Naive thymus-derived CD4-positive, alpha-beta T cell (primary cell): ENCODE results near the gene RAD51B. TPM values are rescaled to one million over a fixed set of nuclear protein-coding genes. Genes with fewer than 3 reads are reported as not detected.
A peak's percentile ranks its signal among the peaks of the same experiment; 100 is the strongest.

Experiments
- ATAC-seq: fragments of 150-1000 bp; cut with Tn5 transposase; 2 replicates; pipeline ENCODE4 v1.10.0; 2021; ENCODE audit warnings: mild to moderate bottlenecking, moderate library complexity
- CTCF ChIA-PET: fragments of 350-600 bp; sonication (Branson Sonifier 250); formaldehyde crosslinking; loops from one replicate; lab custom pipeline; 2021; ENCODE audit warnings: antibody characterized with exemption; lab: Charles Lee
- POLR2A ChIA-PET: fragments of 350-600 bp; sonication (Branson Sonifier 250); formaldehyde crosslinking; loops from one replicate; lab custom pipeline; 2021; ENCODE audit warnings: antibody characterized with exemption, inconsistent platforms; lab: Charles Lee
- DNase-seq, 9 donors: peaks; one replicate each; pipeline versions ENCODE4 v3.0.0 to v3.0.0-alpha.2; 2020 to 2022; ENCODE audit warnings: mixed read lengths in 1 of 9
- H3K27ac ChIP-seq: one replicate; pipeline ENCODE4 v1.7.0; 2013; ENCODE audit warnings: mild to moderate bottlenecking, low read depth, low read length, moderate library complexity
- H3K27me3 ChIP-seq, 2 donors: one replicate each; pipeline ENCODE4 v1.7.0; 2013; ENCODE audit warnings: low read length in 2 of 2, mild to moderate bottlenecking in 2 of 2, moderate library complexity in 2 of 2; ENCODE audit not compliant: control insufficient read depth in 2 of 2, insufficient read depth in 2 of 2
- H3K36me3 ChIP-seq, 3 experiments: 1 replicate in 2 of 3; 2 replicates in 1 of 3; pipeline ENCODE4 v1.7.0; 2013; ENCODE audit warnings: low read length in 3 of 3, mild to moderate bottlenecking in 3 of 3, moderate library complexity in 1 of 3; ENCODE audit not compliant: insufficient read depth in 3 of 3, control insufficient read depth in 2 of 3
- H3K4me1 ChIP-seq, 2 donors: one replicate each; pipeline ENCODE4 v1.7.0; 2013; ENCODE audit warnings: low read length in 2 of 2, mild to moderate bottlenecking in 2 of 2, moderate library complexity in 1 of 2; ENCODE audit not compliant: control insufficient read depth in 2 of 2, insufficient read depth in 2 of 2
- H3K4me3 ChIP-seq: 2 replicates; pipeline ENCODE4 v1.7.0; 2013; ENCODE audit warnings: mild to moderate bottlenecking, low read length
- H3K9me3 ChIP-seq, 3 experiments: 1 replicate in 2 of 3; 2 replicates in 1 of 3; pipeline ENCODE4 v1.7.0; 2013; ENCODE audit warnings: low read length in 3 of 3; ENCODE audit not compliant: control insufficient read depth in 2 of 3
- H3K27ac Mint-ChIP-seq, 9 donors: one replicate each; pipeline ENCODE4 v1.8.0; 2020 to 2022; ENCODE audit warnings: mixed read lengths in 9 of 9, mild to moderate bottlenecking in 8 of 9, moderate library complexity in 5 of 9, inconsistent platforms in 2 of 9
- H3K27me3 Mint-ChIP-seq, 5 donors: one replicate each; pipeline ENCODE4 v1.8.0; 2021 to 2022; ENCODE audit warnings: mixed read lengths in 5 of 5, mild to moderate bottlenecking in 1 of 5
- H3K36me3 Mint-ChIP-seq, 5 donors: one replicate each; pipeline ENCODE4 v1.8.0; 2020 to 2022; ENCODE audit warnings: mixed read lengths in 5 of 5, mild to moderate bottlenecking in 3 of 5, inconsistent platforms in 1 of 5
- H3K4me1 Mint-ChIP-seq, 7 donors: one replicate each; pipeline ENCODE4 v1.8.0; 2020 to 2022; ENCODE audit warnings: mixed read lengths in 7 of 7, mild to moderate bottlenecking in 3 of 7, inconsistent platforms in 1 of 7
- H3K4me3 Mint-ChIP-seq, 10 donors: one replicate each; pipeline ENCODE4 v1.8.0; 2020 to 2022; ENCODE audit warnings: mild to moderate bottlenecking in 10 of 10, mixed read lengths in 10 of 10, moderate library complexity in 6 of 10, inconsistent platforms in 2 of 10
- H3K9me3 Mint-ChIP-seq, 11 donors: one replicate each; pipeline ENCODE4 v1.8.0; 2020 to 2022; ENCODE audit warnings: mixed read lengths in 11 of 11, mild to moderate bottlenecking in 4 of 11, inconsistent platforms in 1 of 11, moderate library complexity in 1 of 11
- intact Hi-C, 2 donors: fragments of 100-400 bp; cut with micrococcal nuclease; formaldehyde crosslinking; loops; one replicate each; pipeline ENCODE4 v1.15.1; 2023
- polyA plus RNA-seq, 2 donors: library from polyadenylated mRNA; unstranded; fragments of 300-500 nt; fragmentation: Illumina TruSeq; gene quantifications; one replicate each; pipeline ENCODE4 v1.2.3, GENCODE V29; 2021
- total RNA-seq, 6 experiments: library from RNA in 5 of 6; stranded (reverse) in 5 of 6; gene quantifications; 1 replicate in 5 of 6; 2 replicates in 1 of 6; pipeline ENCODE4 v1.2.3 and lab custom pipeline; 2021 to 2026

The RAD51B gene
- total and polyA plus RNA-seq, 7 experiments from 2014 or later, result 15.0 to 42.2 (median 28.8) TPM

DNA sequence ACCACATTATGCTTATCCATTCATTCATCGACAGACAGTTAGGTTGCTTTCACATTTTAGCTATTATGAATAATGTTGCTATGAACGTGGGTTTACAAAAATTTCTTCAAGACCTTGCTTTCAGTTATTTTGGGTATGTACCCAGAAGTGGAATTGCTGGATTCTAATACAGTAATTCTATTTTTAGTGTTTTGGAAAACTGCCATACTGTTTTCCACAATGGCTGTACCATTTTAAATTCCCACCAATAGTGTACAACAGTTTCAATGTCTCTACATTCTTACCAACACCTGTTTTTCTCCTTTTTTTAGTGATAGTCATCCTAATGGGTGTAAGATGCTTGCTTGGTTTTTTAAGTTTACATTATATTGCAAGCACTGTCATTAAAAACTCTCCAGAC, 825.8 kb downstream of the RAD51B start:
- peaks cover 0 to 9% (median 0%) of the 10 kb centered on the region in 5 donors for H3K27me3 Mint-ChIP-seq
- no peaks in the 10 kb centered on the region for H3K36me3 ChIP-seq
- ChIA-PET CTCF (no interaction called here), POLR2A (no interaction called here)
- H3K4me3 Mint-ChIP-seq, result no peak overlapping the region
- H3K36me3 Mint-ChIP-seq, result peaks cover 5 to 10% (median 6%) of the 10 kb centered on the region in 5 donors
- H3K4me3 ChIP-seq, result no peak overlapping the region
- H3K4me1 Mint-ChIP-seq, result peaks cover 0 to 8% (median 4%) of the 10 kb centered on the region in 7 donors
- no peak for ATAC-seq
- no peaks in the 10 kb centered on the region for H3K27me3 ChIP-seq
- peaks cover 0 to under 1% of the 10 kb centered on the region in 2 donors for H3K4me1 ChIP-seq
- H3K27ac ChIP-seq, result no peak overlapping the region
- H3K9me3 ChIP-seq, result no peaks in the 10 kb centered on the region
- H3K27ac Mint-ChIP-seq, result no peak overlapping the region
- DNase-seq, result no peak
- peaks cover 2 to 28% (median 11%) of the 10 kb centered on the region in 11 donors for H3K9me3 Mint-ChIP-seq
- intact Hi-C loops, result no loop called here

GRCh38 chr14:68649476-68650189, 830.1 kb downstream of the RAD51B start:
- Mint-ChIP-seq H3K4me3 (no peak overlapping the region), H3K9me3 (peaks cover 0 to 8% (median 0%) of the 10 kb centered on the region in 11 donors), H3K4me1 (peaks cover 4 to 24% (median 22%) of the 10 kb centered on the region in 7 donors), H3K27me3 (peaks cover 0 to 6% (median 0%) of the 10 kb centered on the region in 5 donors), H3K36me3 (no peaks in the 10 kb centered on the region), H3K27ac (peak overlapping the region in 1 of 9 donors; percentile 47)
- ChIA-PET POLR2A (no interaction called here), CTCF (no interaction called here)
- DNase-seq, result peak in 1 of 9 donors; percentile 10
- H3K4me3 ChIP-seq, result no peak overlapping the region
- intact Hi-C loops, result no loop called here
- no peak overlapping the region for H3K27ac ChIP-seq
- H3K4me1 ChIP-seq, result peaks cover 0 to 3% of the 10 kb centered on the region in 2 donors
- no peaks in the 10 kb centered on the region for H3K36me3 ChIP-seq
- H3K27me3 ChIP-seq, result no peaks in the 10 kb centered on the region
- no peak for ATAC-seq
- no peaks in the 10 kb centered on the region for H3K9me3 ChIP-seq

DNA sequence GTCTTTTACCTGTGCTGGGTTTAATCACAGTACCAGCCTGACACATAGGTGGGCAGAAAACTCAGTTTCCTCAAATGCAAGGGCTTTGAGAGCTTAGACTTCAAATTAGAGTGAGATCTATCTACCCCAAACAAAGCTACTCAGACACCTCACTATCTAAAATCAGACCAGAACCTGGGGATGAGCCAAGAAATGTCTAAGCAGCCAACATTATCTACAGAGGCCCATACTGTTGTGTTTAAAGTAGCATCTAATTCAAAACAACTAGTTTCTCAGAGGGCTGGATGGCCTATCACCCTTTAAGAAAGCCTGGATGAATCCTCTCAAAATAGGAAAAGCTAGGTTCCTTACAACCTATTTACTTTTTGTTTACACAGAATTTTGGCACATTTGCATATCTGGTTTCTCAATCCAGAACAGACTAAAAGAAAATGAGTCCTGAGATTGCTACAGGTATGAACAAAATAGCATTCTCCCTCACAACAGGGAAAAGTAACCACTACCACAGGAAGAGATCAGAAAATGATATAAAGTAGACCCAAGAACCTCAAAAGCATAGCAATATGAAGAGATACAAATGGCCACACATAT, 830.9 kb downstream of the RAD51B start:
- ATAC-seq (no peak), DNase-seq (no peak)
- H3K4me3 Mint-ChIP-seq, result no peak overlapping the region
- H3K27me3 Mint-ChIP-seq, result peaks cover 0 to 6% (median 0%) of the 10 kb centered on the region in 5 donors
- Histone ChIP-seq H3K27ac (no peak overlapping the region), H3K27me3 (no peaks in the 10 kb centered on the region), H3K9me3 (no peaks in the 10 kb centered on the region), H3K4me3 (no peak overlapping the region), H3K36me3 (no peaks in the 10 kb centered on the region), H3K4me1 (peaks cover 0 to 3% of the 10 kb centered on the region in 2 donors)
- ChIA-PET POLR2A (interaction anchor here (1.7 kb wide), 1 partner anchor 10 kb away, joined by 5 read pairs; no protein-coding TSS in a partner anchor), CTCF (interaction anchor here (0.6 kb wide), 1 partner anchor 32 kb away, joined by 3 read pairs; no protein-coding TSS in a partner anchor)
- peaks cover 0 to 5% (median 0%) of the 10 kb centered on the region in 11 donors for H3K9me3 Mint-ChIP-seq
- H3K27ac Mint-ChIP-seq, result peak overlapping the region in 1 of 9 donors; percentile 14
- intact Hi-C loops, result no loop called here
- H3K36me3 Mint-ChIP-seq, result no peaks in the 10 kb centered on the region
- peaks cover 4 to 31% (median 27%) of the 10 kb centered on the region in 7 donors for H3K4me1 Mint-ChIP-seq

DNA sequence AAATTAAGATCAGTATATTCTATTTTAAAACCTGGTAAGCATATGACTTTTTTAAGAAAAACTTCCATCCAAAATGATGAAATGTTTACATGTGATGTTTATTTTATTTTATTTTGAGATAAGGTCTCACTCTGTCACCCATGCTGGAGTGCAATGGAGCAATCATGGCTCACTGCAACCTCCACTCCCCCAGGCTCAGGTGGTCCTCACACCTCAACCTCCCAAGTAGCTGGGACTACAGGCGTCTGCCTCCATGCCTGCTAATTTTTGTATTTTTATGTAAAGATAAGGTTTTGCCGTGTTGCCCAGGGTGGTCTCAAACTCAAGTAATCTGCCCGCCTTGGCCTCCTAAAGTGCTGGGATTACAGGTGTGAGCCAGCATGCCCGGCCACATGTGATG, 831.5 kb downstream of the RAD51B start:
- peaks cover 0 to 6% (median 0%) of the 10 kb centered on the region in 5 donors for H3K27me3 Mint-ChIP-seq
- no peak overlapping the region for H3K27ac Mint-ChIP-seq
- H3K9me3 Mint-ChIP-seq, result peaks cover 0 to 5% (median 0%) of the 10 kb centered on the region in 11 donors
- H3K9me3 ChIP-seq, result no peaks in the 10 kb centered on the region
- H3K27ac ChIP-seq, result no peak overlapping the region
- H3K4me1 ChIP-seq, result peaks cover 0 to 3% of the 10 kb centered on the region in 2 donors
- no peaks in the 10 kb centered on the region for H3K27me3 ChIP-seq
- no peaks in the 10 kb centered on the region for H3K36me3 ChIP-seq
- no peak overlapping the region for H3K4me3 ChIP-seq
- DNase-seq (peak in 1 of 9 donors; percentile 6), ATAC-seq (no peak)
- intact Hi-C loops, result no loop called here
- ChIA-PET POLR2A (interaction anchor here (0.6 to 1.7 kb wide), 2 partner anchors 9 to 32 kb away, joined by 3 to 5 read pairs; no protein-coding TSS in a partner anchor), CTCF (no interaction called here)
- no peak overlapping the region for H3K4me3 Mint-ChIP-seq
- peaks cover 4 to 32% (median 27%) of the 10 kb centered on the region in 7 donors for H3K4me1 Mint-ChIP-seq
- no peaks in the 10 kb centered on the region for H3K36me3 Mint-ChIP-seq

DNA sequence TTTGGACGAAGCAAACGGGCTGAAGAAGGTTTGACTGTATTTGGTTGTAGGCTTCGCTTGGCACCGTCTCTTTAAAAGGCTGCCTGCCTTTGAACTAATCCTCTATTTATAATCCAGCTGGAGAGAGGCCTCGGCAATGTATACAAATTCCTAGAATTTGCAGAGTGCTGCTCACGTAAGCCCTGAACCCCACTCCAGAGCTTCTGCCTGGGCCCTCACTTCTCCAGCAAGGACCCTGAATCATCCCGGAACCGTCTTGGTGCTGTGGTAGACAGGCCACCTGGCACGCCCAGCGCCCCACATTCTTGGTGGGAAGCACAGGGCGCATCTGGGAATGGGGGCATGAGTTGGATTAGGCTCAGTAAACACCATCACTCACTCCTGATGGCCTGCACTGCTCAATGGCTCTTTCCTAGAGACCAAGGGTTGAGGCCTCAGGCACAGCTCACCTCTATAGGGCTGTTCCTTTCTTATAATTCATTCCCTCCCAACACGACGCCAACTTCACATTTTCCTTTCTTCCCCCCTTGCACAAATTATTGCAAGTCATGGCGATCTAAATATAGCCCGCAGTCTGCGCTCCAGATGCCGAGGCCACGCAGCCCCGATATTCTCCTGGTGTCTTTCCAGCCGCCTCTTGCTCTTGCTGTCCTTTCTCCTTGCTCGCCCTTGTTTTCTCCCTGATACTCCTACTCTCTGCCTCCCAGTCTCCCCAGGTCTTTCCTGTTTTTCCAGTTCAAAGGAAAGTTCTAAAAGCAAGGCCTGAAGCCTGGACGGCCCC, 832.3 kb downstream of the RAD51B start:
- Mint-ChIP-seq H3K27ac (peak overlapping the region in 1 of 9 donors; percentile 81), H3K36me3 (no peaks in the 10 kb centered on the region), H3K9me3 (peaks cover 0 to 5% (median 0%) of the 10 kb centered on the region in 11 donors), H3K4me3 (no peak overlapping the region), H3K4me1 (peaks cover 4 to 32% (median 27%) of the 10 kb centered on the region in 7 donors), H3K27me3 (no peaks in the 10 kb centered on the region)
- intact Hi-C loops, result no loop called here
- ATAC-seq (no peak), DNase-seq (no peak)
- ChIA-PET CTCF (no interaction called here), POLR2A (interaction anchor here (0.6 to 1.7 kb wide), 2 partner anchors 9 to 31 kb away, joined by 3 to 5 read pairs; no protein-coding TSS in a partner anchor)
- Histone ChIP-seq H3K4me1 (peaks cover 0 to 3% of the 10 kb centered on the region in 2 donors), H3K27ac (no peak overlapping the region), H3K4me3 (no peak overlapping the region), H3K36me3 (no peaks in the 10 kb centered on the region), H3K27me3 (no peaks in the 10 kb centered on the region), H3K9me3 (no peaks in the 10 kb centered on the region)

- Mint-ChIP-seq H3K4me1 (peaks cover 4 to 32% (median 27%) of the 10 kb centered on the region in 7 donors), H3K36me3 (no peaks in the 10 kb centered on the region), H3K27me3 (no peaks in the 10 kb centered on the region), H3K9me3 (peaks cover 0 to 5% (median 0%) of the 10 kb centered on the region in 11 donors), H3K27ac (no peak overlapping the region), H3K4me3 (no peak overlapping the region)
- intact Hi-C loops, result no loop called here
- Histone ChIP-seq H3K4me3 (no peak overlapping the region), H3K4me1 (peaks cover 0 to 3% of the 10 kb centered on the region in 2 donors), H3K9me3 (no peaks in the 10 kb centered on the region), H3K27me3 (no peaks in the 10 kb centered on the region), H3K27ac (no peak overlapping the region), H3K36me3 (no peaks in the 10 kb centered on the region)
- DNase-seq (no peak), ATAC-seq (no peak)
- ChIA-PET CTCF (no interaction called here), POLR2A (no interaction called here)
These were observed 832.8 kb downstream of the RAD51B start for GRCh38 chr14:68652433-68652690.
